GM12878 (cell line): ENCODE measurements around the gene CMYA5. TPM values are rescaled to one million over a fixed set of nuclear protein-coding genes. Genes with fewer than 3 reads are reported as not detected.

Experiments
- ATAC-seq: fragments of 200-7000 bp; cut with Tn5 transposase; 3 replicates; pipeline ENCODE4 v1.9.1; 2020; ENCODE audit warnings: mild to moderate bottlenecking, moderate library complexity
- BruUV-seq: library from RNA; stranded (reverse); fragments of 400-500 nt; replicated peaks from 2 replicates; lab custom pipeline; 2021; lab: Mats Ljungman, UMichigan
- CTCF ChIA-PET: fragments of 300-600 bp; sonication (Branson Sonifier 250); formaldehyde crosslinking; extraction: SDS; loops from one replicate; lab custom pipeline; 2021; ENCODE audit warnings: inconsistent platforms; lab: Yijun Ruan, JAX
- POLR2A ChIA-PET: fragments of 350-600 bp; formaldehyde crosslinking; extraction: SDS; loops from one replicate; lab custom pipeline; 2021; ENCODE audit warnings: inconsistent platforms; lab: Charles Lee
- RAD21 ChIA-PET: fragments of 300-600 bp; sonication (Branson Sonifier 250); formaldehyde crosslinking; loops from one replicate; lab custom pipeline; 2023; ENCODE audit warnings: antibody characterized with exemption; ENCODE audit not compliant: unreplicated experiment; lab: Charles Lee
- SMC1A ChIA-PET: fragments of 300-600 bp; sonication (Branson Sonifier 250); formaldehyde crosslinking; loops from one replicate; lab custom pipeline; 2023; ENCODE audit not compliant: unreplicated experiment, uncharacterized antibody; lab: Charles Lee
- DNase-seq: peaks from one replicate; pipeline ENCODE4 v3.0.0-alpha.2; 2011; ENCODE audit warnings: low read depth, low spot score
- FAIRE-seq: peaks from 3 replicates; lab custom pipeline; 2011; peaks lifted over from hg19 to GRCh38; lab: Jason Lieb, UNC
- H2AFZ ChIP-seq: 2 replicates; pipeline ENCODE4 v1.6.0; 2011; ENCODE audit warnings: low read depth, low read length, control low read depth; ENCODE audit not compliant: control insufficient read depth
- H3K27ac ChIP-seq: 2 replicates; pipeline ENCODE4 v1.5.1; 2011; ENCODE audit warnings: control low read depth; ENCODE audit not compliant: control insufficient read depth, insufficient read depth
- H3K27me3 ChIP-seq, 2 experiments: replicated peaks in 1 of 2; 2 replicates each; pipeline versions ENCODE4 v1.6.0 to v1.6.1; 2011; ENCODE audit warnings: low read length in 1 of 2; ENCODE audit not compliant: control insufficient read depth in 2 of 2, insufficient read depth in 2 of 2
- H3K36me3 ChIP-seq, 2 experiments: 2 replicates each; pipeline ENCODE4 v1.5.1; 2011; ENCODE audit warnings: low read length in 1 of 2; ENCODE audit not compliant: control insufficient read depth in 2 of 2, insufficient read depth in 2 of 2
- H3K4me1 ChIP-seq: 2 replicates; pipeline ENCODE4 v1.6.1; 2011; ENCODE audit warnings: mild to moderate bottlenecking, low read length, moderate library complexity, mixed read lengths; ENCODE audit not compliant: control insufficient read depth, insufficient read depth
- H3K4me2 ChIP-seq: 2 replicates; pipeline ENCODE4 v1.6.0; 2011; ENCODE audit warnings: control low read depth; ENCODE audit not compliant: control insufficient read depth, insufficient read depth
- H3K4me3 ChIP-seq: fragments of 200-600 bp; sonication (generic); 2 replicates; pipeline ENCODE4 v1.5.1; 2016
- H3K79me2 ChIP-seq: 2 replicates; pipeline ENCODE4 v1.6.0; 2011; ENCODE audit warnings: low read length; ENCODE audit not compliant: control insufficient read depth, insufficient read depth
- H3K9ac ChIP-seq: 2 replicates; pipeline ENCODE4 v1.8.0; 2011; ENCODE audit warnings: low read length, control low read depth, mixed read lengths; ENCODE audit not compliant: control insufficient read depth, insufficient read depth
- H3K9me3 ChIP-seq: replicated peaks from 3 replicates; pipeline ENCODE4 v1.5.1; 2011; ENCODE audit warnings: mild to moderate bottlenecking, low read length; ENCODE audit not compliant: control insufficient read depth, insufficient read depth
- H4K20me1 ChIP-seq: 2 replicates; pipeline ENCODE4 v1.6.0; 2011; ENCODE audit not compliant: control insufficient read depth, insufficient read depth
- CBX3 ChIP-seq: fragments of 200-600 bp; sonication (generic); IDR thresholded peaks from 2 replicates; pipeline ENCODE4 v1.6.1; 2016; ENCODE audit warnings: low read depth, borderline replicate concordance
- FOXM1 ChIP-seq: IDR thresholded peaks from 2 replicates; pipeline ENCODE4 v1.6.1; 2012; ENCODE audit warnings: low read depth, mild to moderate bottlenecking, inconsistent platforms, low read length, moderate library complexity
- HDGF ChIP-seq: fragments of 450-650 bp; IDR thresholded peaks from 2 replicates; pipeline ENCODE4 v1.6.1; 2016; ENCODE audit warnings: antibody characterized with exemption
- JUNB ChIP-seq: IDR thresholded peaks from 2 replicates; pipeline ENCODE4 v1.6.1; 2016; ENCODE audit warnings: antibody characterized with exemption, mild to moderate bottlenecking
- KDM1A ChIP-seq: fragments of 200-600 bp; sonication (generic); IDR thresholded peaks from 2 replicates; pipeline ENCODE4 v1.6.1; 2016; ENCODE audit warnings: borderline replicate concordance
- MTA3 ChIP-seq: IDR thresholded peaks from 2 replicates; pipeline ENCODE4 v1.6.1; 2012; ENCODE audit warnings: low read length, inconsistent platforms, borderline replicate concordance
- MXI1 ChIP-seq: fragments of 150-350 bp; IDR thresholded peaks from 2 replicates; pipeline ENCODE4 v1.6.1; 2011; ENCODE audit warnings: low read depth, mild to moderate bottlenecking, inconsistent platforms, low read length, improper control_type of control experiment
- NFIC ChIP-seq: IDR thresholded peaks from 2 replicates; pipeline ENCODE4 v1.6.1; 2012; ENCODE audit warnings: low read depth, mild to moderate bottlenecking, inconsistent platforms, low read length, moderate library complexity
- NR2C2 ChIP-seq: IDR thresholded peaks from 2 replicates; pipeline ENCODE4 v1.6.1; 2011; ENCODE audit warnings: borderline replicate concordance, low read depth; ENCODE audit not compliant: control insufficient read depth, insufficient read length
- NRF1 ChIP-seq: conservative IDR thresholded peaks from 2 replicates; pipeline ENCODE4 v1.6.1; 2011; ENCODE audit warnings: mild to moderate bottlenecking, low read depth, low read length, improper control_type of control experiment
- PAX5 ChIP-seq: IDR thresholded peaks from 2 replicates; pipeline ENCODE4 v1.6.1; 2011; ENCODE audit warnings: low read depth, low read length, borderline replicate concordance
- RELB ChIP-seq: fragments of 450-650 bp; IDR thresholded peaks from 2 replicates; pipeline ENCODE4 v1.6.1; 2017; ENCODE audit warnings: low read depth, mild to moderate bottlenecking, moderate library complexity
- STAT3 ChIP-seq: IDR thresholded peaks from 2 replicates; pipeline ENCODE4 v1.6.1; 2011; ENCODE audit warnings: low read depth, low read length, improper control_type of control experiment
- TAF1 ChIP-seq: IDR thresholded peaks from 2 replicates; pipeline ENCODE4 v1.6.1; 2011; ENCODE audit warnings: mild to moderate bottlenecking, low read depth, low read length, borderline replicate concordance
- YBX1 ChIP-seq: fragments of 450-650 bp; IDR thresholded peaks from 2 replicates; pipeline ENCODE4 v1.6.1; 2016; ENCODE audit warnings: antibody characterized with exemption
- ZNF217 ChIP-seq: fragments of 450-650 bp; IDR thresholded peaks from 2 replicates; pipeline ENCODE4 v1.6.1; 2017; ENCODE audit warnings: antibody characterized with exemption, mild to moderate bottlenecking
- WGBS: methylation state at CpG from one replicate; pipeline ENCODE4 v1.1.6; 2016; ENCODE audit warnings: low lambda C conversion rate; ENCODE audit not compliant: insufficient replicate concordance, insufficient coverage; ENCODE audit errors: missing lambda C conversion rate; 5-methylcytosine and 5-hydroxymethylcytosine counted together
- in situ Hi-C: fragments of 300-500 bp; cut with MboI; formaldehyde crosslinking; loops from 9 replicates; pipeline ENCODE4 v1.14.3; 2018; ENCODE audit warnings: mixed read lengths
- intact Hi-C: fragments of 100-400 bp; cut with micrococcal nuclease; formaldehyde crosslinking; loops from one replicate; pipeline ENCODE4 v1.14.2; 2022; ENCODE audit not compliant: unreplicated experiment
- polyA plus RNA-seq, 11 experiments: library from polyadenylated mRNA; depleted of rRNA in 4 of 11; unstranded in 6 of 11; stranded (reverse) in 5 of 11; fragments of >200 nt; fragmentation: Nextera tagmentation in 4 of 11; fragmentation: Illumina TruSeq in 1 of 11; extraction: Ambion mirVana in 4 of 11; extraction: Trizol in 1 of 11; gene quantifications; 1 replicate in 1 of 11; 2 replicates in 10 of 11; pipeline versions ENCODE4 v1.2.1 to v1.2.3, GENCODE V29; 2011 to 2016; ENCODE audit warnings: inconsistent platforms in 2 of 11, missing spikeins in 2 of 11, low read depth in 1 of 11
- total RNA-seq, 4 experiments: library from RNA; depleted of rRNA in 3 of 4; stranded (reverse); fragments of >200 nt in 3 of 4; fragmentation: Illumina TruSeq in 1 of 4; extraction: Trizol in 1 of 4; gene quantifications; 2 replicates each; pipeline versions ENCODE4 v1.2.1 to v1.2.3, GENCODE V29; 2013 to 2021

Gene CMYA5
- total and polyA plus RNA-seq, 10 of the 15 experiments (the other 5 are each of a cell fraction or from before 2014, with no cell fraction given): 0.01 to 0.34 (median 0.16) TPM; not detected in 1

GRCh38 chr5:79731775-79732174 is 42.1 kb downstream of the CMYA5 start:
- no peaks in the 10 kb centered on the region for H3K36me3 ChIP-seq
- no peaks in the 10 kb centered on the region for H3K79me2 ChIP-seq
- H3K27ac ChIP-seq: no peak overlapping the region
- intact Hi-C loops (no loop called here), in situ Hi-C loops (no loop called here)
- no peaks in the 10 kb centered on the region for H4K20me1 ChIP-seq
- TF ChIP-seq JUNB (no peak), FOXM1 (no peak), RELB (no peak), MTA3 (no peak), CBX3 (no peak), YBX1 (no peak), PAX5 (no peak), HDGF (no peak), TAF1 (no peak), STAT3 (no peak), NFIC (no peak), NRF1 (no peak), NR2C2 (no peak), KDM1A (no peak), ZNF217 (no peak), MXI1 (no peak)
- ATAC-seq (no peak), FAIRE-seq (no peak), DNase-seq (no peak)
- no peak overlapping the region for H3K4me2 ChIP-seq
- peaks cover 0 to 5% of the 10 kb centered on the region in 2 experiments; a peak in 1 of 4 replicates for H3K27me3 ChIP-seq
- WGBS: 91% methylated on average over 2 of the region's 2 CpGs
- no TSS peak for BruUV-seq
- H3K9ac ChIP-seq: no peak overlapping the region
- H3K4me3 ChIP-seq: no peak overlapping the region
- no peaks in the 10 kb centered on the region for H3K9me3 ChIP-seq
- SMC1A ChIA-PET: interaction anchor here (1.4 kb wide), 1 partner anchor 13 kb away, joined by 3 read pairs; no protein-coding TSS in a partner anchor
- RAD21 ChIA-PET: no interaction called here
- POLR2A ChIA-PET: no interaction called here
- H2AFZ ChIP-seq: no peak overlapping the region
- CTCF ChIA-PET: no interaction called here
- no peaks in the 10 kb centered on the region for H3K4me1 ChIP-seq
